ENCODE data around the gene MRTO4. TPM values are rescaled to one million over a fixed set of nuclear protein-coding genes. Genes with fewer than 3 reads are reported as not detected.
"Not testable (repeated sequence)": the region's sequence is repeated elsewhere in the genome, so short reads cannot be mapped to it uniquely, and the experiment has no call there.

MRTO4 gene
- total RNA-seq, 1 donor from 2014 or later, result 73.1 TPM

- Mint-ChIP-seq H3K4me3 (no peak overlapping the region), H3K9me3 (no peaks in the 10 kb centered on the region), H3K27me3 (no peaks in the 10 kb centered on the region), H3K36me3 (ENCODE audit: low read depth) (peaks cover 91% of the 10 kb centered on the region), H3K27ac (no peak overlapping the region), H3K4me1 (no peaks in the 10 kb centered on the region)
- ATAC-seq (ENCODE audit: low read depth) (no peak), DNase-seq (no peak)
- ChIA-PET POLR2A (no interaction called here), CTCF (no interaction called here)
- intact Hi-C loops (cut with micrococcal nuclease), result no loop called here
- no peak for TF ChIP-seq CTCF (IDR thresholded peaks at IDR 0.05)
These were observed 22.4 kb upstream of the MRTO4 start for GRCh38 chr1:19229229-19229628.

GRCh38 chr1:19229828-19230325 lies 21.7 kb upstream of the MRTO4 start:
- H3K36me3 Mint-ChIP-seq (ENCODE audit: low read depth), result peaks cover 90% of the 10 kb centered on the region
- POLR2A ChIA-PET, result no interaction called here
- CTCF ChIA-PET, result no interaction called here

GRCh38 chr1:19231736-19232523 lies 19.7 kb upstream of the MRTO4 start:
- H3K9me3 Mint-ChIP-seq; DNase-seq; POLR2A ChIA-PET; H3K4me3 Mint-ChIP-seq; H3K27me3 Mint-ChIP-seq; ATAC-seq (ENCODE audit: low read depth); H3K4me1 Mint-ChIP-seq; intact Hi-C loops (cut with micrococcal nuclease); H3K27ac Mint-ChIP-seq: not testable (repeated sequence)
- H3K36me3 Mint-ChIP-seq (ENCODE audit: low read depth), result peaks cover 84% of the 10 kb centered on the region
- CTCF ChIA-PET, result interaction anchor here (0.6 kb wide), 1 partner anchor 337 kb away, joined by 5 read pairs; no protein-coding TSS in a partner anchor

More at GRCh38 chr1:19229828-19230325, 21.7 kb upstream of the MRTO4 start:
- H3K4me3 Mint-ChIP-seq, result no peak overlapping the region
- ATAC-seq (ENCODE audit: low read depth), result no peak
- intact Hi-C loops (cut with micrococcal nuclease), result no loop called here
- H3K9me3 Mint-ChIP-seq, result no peaks in the 10 kb centered on the region
- H3K4me1 Mint-ChIP-seq, result no peaks in the 10 kb centered on the region
- DNase-seq, result no peak
- TF ChIP-seq CTCF (IDR thresholded peaks at IDR 0.05), result no peak
- no peak overlapping the region for H3K27ac Mint-ChIP-seq
- no peaks in the 10 kb centered on the region for H3K27me3 Mint-ChIP-seq

GRCh38 chr1:19232524-19232846 lies 19.1 kb upstream of the MRTO4 start:
- Mint-ChIP-seq H3K27me3 (no peaks in the 10 kb centered on the region), H3K36me3 (ENCODE audit: low read depth) (peaks cover 84% of the 10 kb centered on the region), H3K4me1 (no peaks in the 10 kb centered on the region), H3K9me3 (no peaks in the 10 kb centered on the region), H3K4me3 (no peak overlapping the region), H3K27ac (no peak overlapping the region)
- DNase-seq, result no peak
- POLR2A ChIA-PET, result no interaction called here
- no peak for TF ChIP-seq CTCF (IDR thresholded peaks at IDR 0.05)
- ATAC-seq (ENCODE audit: low read depth), result no peak
- CTCF ChIA-PET, result no interaction called here
- intact Hi-C loops (cut with micrococcal nuclease), result no loop called here

GRCh38 chr1:19234224-19234623 lies 17.4 kb upstream of the MRTO4 start:
- ChIA-PET CTCF (no interaction called here), POLR2A (interaction anchor here (1.4 kb wide), 1 partner anchor 17 kb away, joined by 5 read pairs; the partner anchor contains the start of genes EMC1 and MRTO4)
- Mint-ChIP-seq H3K27me3 (no peaks in the 10 kb centered on the region), H3K4me3 (no peak overlapping the region), H3K27ac (no peak overlapping the region), H3K9me3 (no peaks in the 10 kb centered on the region), H3K4me1 (no peaks in the 10 kb centered on the region), H3K36me3 (ENCODE audit: low read depth) (peaks cover 87% of the 10 kb centered on the region)
- ATAC-seq (ENCODE audit: low read depth) (no peak), DNase-seq (no peak)
- no peak for TF ChIP-seq CTCF (IDR thresholded peaks at IDR 0.05)
- intact Hi-C loops (cut with micrococcal nuclease), result no loop called here

Data from activated B cell treated with CpG ODN at 0.5 μM for 24 hours (primary cell).